Mesenchymal stem cell (in vitro differentiated cells and primary cell): Measurements from ENCODE around the gene CARNS1.

Source experiments
- DNase-seq: peaks from one replicate; pipeline ENCODE4 v3.0.0-alpha.2; 2013
- H2AFZ ChIP-seq: one replicate; pipeline ENCODE4 v1.6.1; 2013; ENCODE audit warnings: low read depth, mild to moderate bottlenecking, control low read depth, inconsistent platforms, low read length, moderate library complexity
- H2AK5ac ChIP-seq: 2 replicates; pipeline ENCODE4 v1.6.1; 2013; ENCODE audit warnings: low read length, moderate library complexity, mild to moderate bottlenecking, inconsistent platforms; ENCODE audit not compliant: severe bottlenecking
- H2BK120ac ChIP-seq: one replicate; pipeline ENCODE4 v1.6.1; 2013; ENCODE audit warnings: low read depth, mild to moderate bottlenecking, inconsistent platforms, low read length, moderate library complexity
- H2BK12ac ChIP-seq, 2 experiments: one replicate each; pipeline ENCODE4 v1.6.1; 2013; ENCODE audit warnings: inconsistent platforms in 2 of 2, low read length in 2 of 2, mild to moderate bottlenecking in 2 of 2, moderate library complexity in 2 of 2, control low read depth in 1 of 2
- H2BK15ac ChIP-seq: one replicate; pipeline ENCODE4 v1.6.1; 2013; ENCODE audit warnings: mild to moderate bottlenecking, low read depth, inconsistent platforms; ENCODE audit not compliant: poor library complexity, severe bottlenecking
- H2BK5ac ChIP-seq: 2 replicates; pipeline ENCODE4 v1.6.1; 2013; ENCODE audit warnings: low read depth, mild to moderate bottlenecking, low read length, control low read depth, inconsistent platforms; ENCODE audit not compliant: poor library complexity, severe bottlenecking
- H3K14ac ChIP-seq, 2 experiments: one replicate each; pipeline ENCODE4 v1.6.1; 2013; ENCODE audit warnings: inconsistent platforms in 2 of 2, low read length in 2 of 2, control low read depth in 1 of 2, mild to moderate bottlenecking in 1 of 2, moderate library complexity in 1 of 2
- H3K18ac ChIP-seq, 2 experiments: one replicate each; pipeline ENCODE4 v1.6.1; 2013; ENCODE audit warnings: inconsistent platforms in 2 of 2, low read length in 2 of 2, control low read depth in 1 of 2, low read depth in 1 of 2, mild to moderate bottlenecking in 1 of 2
- H3K23ac ChIP-seq, 2 experiments: one replicate each; pipeline ENCODE4 v1.6.1; 2013; ENCODE audit warnings: inconsistent platforms in 2 of 2, low read length in 2 of 2, mild to moderate bottlenecking in 2 of 2, moderate library complexity in 2 of 2, control low read depth in 1 of 2
- H3K27ac ChIP-seq: 2 replicates; pipeline ENCODE4 v1.5.1; 2013; ENCODE audit warnings: mild to moderate bottlenecking, moderate library complexity, low read length, control low read depth, inconsistent platforms; ENCODE audit not compliant: poor library complexity, severe bottlenecking
- H3K27me3 ChIP-seq, 2 experiments: 2 replicates each; pipeline versions ENCODE4 v1.6.1 to v1.7.0; 2013; ENCODE audit warnings: low read length in 2 of 2, mild to moderate bottlenecking in 2 of 2, moderate library complexity in 2 of 2, control low read depth in 1 of 2, inconsistent platforms in 1 of 2; ENCODE audit not compliant: control insufficient read depth in 1 of 2, insufficient read depth in 1 of 2
- H3K36me3 ChIP-seq, 2 experiments: 2 replicates each; pipeline versions ENCODE4 v1.6.1 to v1.7.0; 2013; ENCODE audit warnings: low read length in 2 of 2, control low read depth in 1 of 2, inconsistent platforms in 1 of 2, low read depth in 1 of 2, mild to moderate bottlenecking in 1 of 2; ENCODE audit not compliant: insufficient read depth in 2 of 2, control insufficient read depth in 1 of 2
- H3K4ac ChIP-seq, 2 experiments: one replicate each; pipeline ENCODE4 v1.6.1; 2013; ENCODE audit warnings: inconsistent platforms in 2 of 2, low read length in 2 of 2, mild to moderate bottlenecking in 2 of 2, moderate library complexity in 2 of 2, control low read depth in 1 of 2, low read depth in 1 of 2
- H3K4me1 ChIP-seq: 2 replicates; pipeline ENCODE4 v1.6.1; 2013; ENCODE audit warnings: low read depth, low read length, control low read depth; ENCODE audit not compliant: control insufficient read depth, insufficient read depth
- H3K4me2 ChIP-seq: 2 replicates; pipeline ENCODE4 v1.6.1; 2013; ENCODE audit warnings: low read length, mild to moderate bottlenecking, inconsistent platforms; ENCODE audit not compliant: poor library complexity, severe bottlenecking
- H3K4me3 ChIP-seq, 2 experiments: 2 replicates each; pipeline versions ENCODE4 v1.5.1 to v1.7.0; 2013; ENCODE audit warnings: low read length in 2 of 2, mild to moderate bottlenecking in 2 of 2, control low read depth in 1 of 2, low read depth in 1 of 2; ENCODE audit not compliant: insufficient read depth in 1 of 2
- H3K79me1 ChIP-seq: replicated peaks from 2 replicates; pipeline ENCODE4 v1.6.1; 2013; ENCODE audit warnings: mild to moderate bottlenecking, control low read depth, low read length, inconsistent platforms; ENCODE audit not compliant: poor library complexity, severe bottlenecking
- H3K9ac ChIP-seq: 2 replicates; pipeline ENCODE4 v1.7.0; 2013; ENCODE audit warnings: mild to moderate bottlenecking, low read length, moderate library complexity
- H3K9me3 ChIP-seq: 2 replicates; pipeline ENCODE4 v1.7.0; 2013; ENCODE audit warnings: mild to moderate bottlenecking, low read length; ENCODE audit not compliant: control insufficient read depth
- H4K8ac ChIP-seq: one replicate; pipeline ENCODE4 v1.6.1; 2013; ENCODE audit warnings: inconsistent platforms, mild to moderate bottlenecking, low read length, moderate library complexity
- H4K91ac ChIP-seq: one replicate; pipeline ENCODE4 v1.6.1; 2013; ENCODE audit warnings: mild to moderate bottlenecking, low read length, inconsistent platforms
- WGBS: methylation state at CpG from one replicate; pipeline ENCODE4 v1.1.7; 2013; ENCODE audit warnings: mixed read lengths; 5-methylcytosine and 5-hydroxymethylcytosine counted together

CARNS1 gene

DNA sequence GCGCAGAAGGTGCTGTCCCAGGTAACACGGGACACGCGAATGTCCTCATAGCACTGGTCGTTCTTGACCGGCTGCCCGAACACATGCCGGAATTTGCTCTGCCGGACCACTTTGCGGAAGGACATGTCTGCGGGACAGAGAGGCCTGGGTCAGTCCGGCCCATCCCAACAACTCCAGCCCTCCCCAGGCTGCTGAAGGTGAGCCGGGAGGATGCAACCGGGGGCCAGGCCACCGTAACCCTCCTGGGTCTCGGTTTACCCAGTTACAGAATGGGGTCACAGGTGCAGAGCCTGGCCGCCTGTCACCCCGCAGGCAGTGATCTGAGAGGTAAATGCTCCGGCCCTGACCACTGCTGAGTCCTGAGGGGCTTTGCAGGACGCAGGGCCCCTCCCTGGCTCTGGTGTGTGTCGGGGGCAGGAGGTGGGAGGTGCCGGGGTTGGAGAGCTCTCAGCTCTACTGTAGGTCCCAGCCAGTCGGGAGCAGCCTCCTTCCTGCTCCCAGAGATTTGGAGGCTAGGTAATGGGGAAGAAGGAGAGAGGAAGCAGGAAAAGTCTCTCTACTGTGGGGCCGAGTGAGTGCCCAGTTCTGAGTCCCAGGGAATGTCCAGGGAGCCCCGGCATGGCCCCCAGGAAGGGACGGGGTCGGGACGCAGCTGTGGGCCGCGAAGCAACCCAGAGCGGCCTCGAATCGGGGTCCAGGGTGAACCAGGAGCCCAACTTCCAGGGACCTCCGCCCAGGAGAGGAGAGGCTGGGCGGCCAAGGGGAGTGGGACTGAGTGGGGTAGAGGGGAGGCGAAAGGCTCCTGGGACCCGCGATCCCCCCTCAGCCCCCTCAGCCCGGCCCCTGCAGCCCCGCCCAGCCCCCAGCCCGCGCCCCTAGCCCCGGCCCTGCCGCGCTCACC, 27.3 kb downstream of the CARNS1 start:
- Histone ChIP-seq H3K27me3 (no peaks in the 10 kb centered on the region), H2BK120ac (peak overlapping the region; percentile 37), H3K4ac (peak overlapping the region in 1 of 2 experiments; percentile 19), H4K8ac (peak overlapping the region; percentile 47), H3K18ac (peak overlapping the region; percentile 41 to 71), H3K36me3 (peaks cover 35 to 50% of the 10 kb centered on the region in 2 experiments), H3K4me1 (peaks cover 50% of the 10 kb centered on the region), H3K4me3 (peak overlapping the region; percentile 64 to 90), H2AK5ac (peak overlapping the region; percentile 35), H2BK12ac (no peak overlapping the region), H3K79me1 (peaks cover 1% of the 10 kb centered on the region), H3K23ac (no peak overlapping the region), H3K9me3 (no peaks in the 10 kb centered on the region), H3K27ac (peak overlapping the region; percentile 24), H4K91ac (peak overlapping the region; percentile 14), H3K14ac (peak overlapping the region in 1 of 2 experiments; percentile 12), H2AFZ (no peak overlapping the region), H3K9ac (peak overlapping the region; percentile 91), H2BK15ac (peak overlapping the region; percentile 0), H2BK5ac (no peak overlapping the region), H3K4me2 (peak overlapping the region; percentile 89)
- DNase-seq, result peak; percentile 12
- WGBS, result 48% methylated on average over 30 of the region's 45 CpGs

DNA sequence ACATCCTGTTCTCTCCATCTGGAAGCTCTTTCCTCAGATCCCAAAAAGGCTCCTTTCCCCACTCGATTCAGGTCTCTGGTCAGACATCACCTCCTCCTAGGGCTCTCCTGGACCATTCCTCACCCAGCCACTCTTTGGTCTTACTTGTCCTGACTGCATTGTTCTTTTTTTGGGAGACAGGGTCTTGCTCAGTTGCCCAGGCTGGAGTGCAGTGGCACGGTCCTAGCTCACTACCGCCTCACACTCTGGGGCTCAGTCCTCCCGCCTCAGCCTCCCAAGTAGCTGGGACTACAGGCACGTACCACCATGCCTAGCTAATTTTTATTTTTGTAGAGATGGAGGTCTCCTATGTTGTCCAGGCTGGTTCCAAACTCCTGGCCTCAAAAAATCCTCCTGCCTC, 30.0 kb downstream of the CARNS1 start:
- Histone ChIP-seq H4K91ac (no peak overlapping the region), H2AK5ac (no peak overlapping the region), H4K8ac (no peak overlapping the region), H3K27ac (no peak overlapping the region), H3K79me1 (peaks cover 1% of the 10 kb centered on the region), H3K14ac (no peak overlapping the region), H3K9ac (no peak overlapping the region), H2BK12ac (no peak overlapping the region), H3K23ac (no peak overlapping the region), H3K27me3 (no peaks in the 10 kb centered on the region), H3K36me3 (peaks cover 16 to 22% of the 10 kb centered on the region in 2 experiments), H3K4ac (no peak overlapping the region), H3K18ac (no peak overlapping the region), H3K4me1 (peaks cover 23% of the 10 kb centered on the region), H2BK15ac (no peak overlapping the region), H3K4me3 (no peak overlapping the region), H3K9me3 (no peaks in the 10 kb centered on the region), H2AFZ (no peak overlapping the region), H3K4me2 (no peak overlapping the region), H2BK5ac (no peak overlapping the region), H2BK120ac (no peak overlapping the region)
- no peak for DNase-seq
- WGBS, result 92% methylated on average over 1 of the region's 5 CpGs

DNA sequence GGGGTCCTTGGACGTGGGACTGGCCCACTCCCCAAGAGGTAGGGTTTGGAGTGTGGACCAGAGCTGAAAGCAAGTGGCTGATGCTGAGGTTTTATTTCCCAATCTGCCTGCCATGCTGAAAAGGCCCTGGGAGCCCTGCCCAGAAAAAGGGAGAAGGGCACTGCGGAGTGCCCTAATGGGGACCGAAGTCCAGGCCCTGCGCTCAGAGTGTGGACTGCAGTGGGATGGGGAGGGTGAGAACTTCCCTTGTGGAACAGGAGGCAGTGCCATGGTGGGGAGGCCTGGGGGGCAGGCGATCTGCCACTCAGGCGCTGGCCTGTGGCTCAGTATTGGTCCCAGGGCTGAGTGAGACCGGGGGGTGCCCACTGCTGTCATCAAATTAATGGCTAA, 32.7 kb downstream of the CARNS1 start:
- H3K14ac ChIP-seq, result no peak overlapping the region
- 93% methylated on average over 7 of the region's 7 CpGs for WGBS
- H2AK5ac ChIP-seq, result no peak overlapping the region

DNA sequence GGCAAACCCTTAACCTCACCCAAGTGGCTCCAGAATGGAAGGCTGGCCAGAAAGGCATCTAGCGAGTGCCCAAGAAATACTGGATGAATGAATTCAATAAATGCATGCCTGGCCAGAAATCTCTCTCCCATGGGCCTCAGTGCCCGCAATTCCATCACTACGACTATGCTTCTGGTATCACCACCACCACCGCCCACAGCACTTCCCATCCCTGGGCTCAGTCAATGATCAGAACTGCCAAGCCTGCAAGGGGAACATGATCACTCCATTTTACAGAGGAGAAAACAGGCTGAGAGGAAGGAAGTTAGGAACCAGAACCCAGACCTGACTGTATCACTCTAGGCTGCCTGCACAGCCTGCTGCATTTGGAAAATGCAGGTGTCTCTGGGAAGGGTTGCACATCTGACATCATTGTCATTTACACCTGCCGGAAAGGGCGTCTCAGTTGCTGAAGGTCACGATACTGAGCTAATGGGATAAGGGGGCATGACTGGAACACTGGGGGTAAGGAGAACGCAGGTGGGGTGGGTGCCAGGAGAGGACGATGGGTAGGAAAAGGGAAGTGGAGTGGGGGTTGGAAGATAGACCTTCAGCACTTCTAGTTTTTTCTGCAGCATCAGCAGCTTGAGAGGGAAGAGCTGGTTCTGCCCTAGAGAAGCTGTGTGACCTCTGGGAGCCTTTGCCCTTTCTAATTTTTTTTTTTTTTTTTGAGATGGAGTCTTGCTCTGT, 33.8 kb downstream of the CARNS1 start:
- Histone ChIP-seq H3K23ac (no peak overlapping the region), H2BK120ac (no peak overlapping the region), H3K18ac (no peak overlapping the region), H2BK12ac (no peak overlapping the region), H2AK5ac (no peak overlapping the region), H3K14ac (no peak overlapping the region), H3K4me3 (no peak overlapping the region), H3K4ac (no peak overlapping the region), H3K36me3 (no peaks in the 10 kb centered on the region), H3K27me3 (peaks cover 0 to 7% of the 10 kb centered on the region in 2 experiments), H3K9me3 (no peaks in the 10 kb centered on the region), H3K4me1 (no peaks in the 10 kb centered on the region), H2AFZ (no peak overlapping the region), H2BK15ac (no peak overlapping the region), H3K4me2 (no peak overlapping the region), H3K27ac (no peak overlapping the region), H2BK5ac (no peak overlapping the region), H3K79me1 (peaks cover 1% of the 10 kb centered on the region), H3K9ac (no peak overlapping the region), H4K8ac (no peak overlapping the region), H4K91ac (no peak overlapping the region)
- 87% methylated on average over 9 of the region's 9 CpGs for WGBS
- no peak for DNase-seq

More for the DNA sequence above, 32.7 kb downstream of the CARNS1 start:
- no peak overlapping the region for H4K8ac ChIP-seq
- H3K27ac ChIP-seq, result no peak overlapping the region
- no peak overlapping the region for H3K4me3 ChIP-seq
- no peaks in the 10 kb centered on the region for H3K9me3 ChIP-seq
- no peak overlapping the region for H3K4me2 ChIP-seq
- no peak overlapping the region for H2AFZ ChIP-seq
- H4K91ac ChIP-seq, result no peak overlapping the region
- no peaks in the 10 kb centered on the region for H3K4me1 ChIP-seq
- peaks cover 1% of the 10 kb centered on the region for H3K79me1 ChIP-seq
- H3K18ac ChIP-seq, result no peak overlapping the region
- no peak for DNase-seq
- H2BK12ac ChIP-seq, result no peak overlapping the region
- H3K23ac ChIP-seq, result no peak overlapping the region
- H3K9ac ChIP-seq, result no peak overlapping the region
- peak overlapping the region in 1 of 2 experiments; percentile 16 for H3K4ac ChIP-seq
- no peaks in the 10 kb centered on the region for H3K36me3 ChIP-seq
- no peak overlapping the region for H2BK15ac ChIP-seq
- no peak overlapping the region for H2BK5ac ChIP-seq
- peaks cover 0 to 7% of the 10 kb centered on the region in 2 experiments for H3K27me3 ChIP-seq
- H2BK120ac ChIP-seq, result no peak overlapping the region
